Right lobe of liver (tissue), 4 donors: Measurements from ENCODE around the gene DIPK2A.

Source experiments
- POLR2A ChIP-seq: fragments of 450-650 bp; IDR thresholded peaks from one replicate; pipeline ENCODE4 v1.6.1; 2017; ENCODE audit warnings: antibody characterized with exemption, mild to moderate bottlenecking
- TF ChIP-seq, protein P1 (sequence below), 4 donors: fragments of 200-600 bp in 3 of 4; fragments of 450-650 bp in 1 of 4; IDR thresholded peaks; one replicate each; pipeline versions ENCODE4 v1.5.1 to v1.8.0; 2016 to 2022; ENCODE audit warnings: antibody characterized with exemption in 4 of 4, mild to moderate bottlenecking in 2 of 4
- donor health status: DM: no; HTN: no; CAD: no.
- donor health status: DM: no; HTN: no; CAD: no.
- donor health status: DM: no; HTN: yes; CAD: no.

DNA sequence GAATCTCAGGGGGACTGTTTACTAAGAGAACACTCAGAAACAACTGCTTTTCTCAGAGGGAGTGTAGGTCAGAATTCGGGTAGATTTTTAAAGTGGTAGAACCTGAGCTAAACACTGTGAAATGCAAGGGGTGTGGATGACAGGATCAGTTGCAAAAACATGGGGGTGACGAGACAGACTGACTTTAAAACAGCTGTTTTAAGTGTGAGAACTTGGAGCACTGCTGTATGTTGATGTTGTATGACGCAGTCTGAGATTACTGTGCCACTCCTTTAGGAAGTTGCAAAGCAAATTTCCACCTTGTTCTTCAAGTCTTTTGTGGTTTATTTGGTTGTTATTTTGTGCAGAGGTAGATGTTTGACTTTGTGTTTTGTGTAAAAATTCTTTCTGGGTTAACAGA, 36.8 kb upstream of the DIPK2A start:
- TF ChIP-seq, protein P1, sequence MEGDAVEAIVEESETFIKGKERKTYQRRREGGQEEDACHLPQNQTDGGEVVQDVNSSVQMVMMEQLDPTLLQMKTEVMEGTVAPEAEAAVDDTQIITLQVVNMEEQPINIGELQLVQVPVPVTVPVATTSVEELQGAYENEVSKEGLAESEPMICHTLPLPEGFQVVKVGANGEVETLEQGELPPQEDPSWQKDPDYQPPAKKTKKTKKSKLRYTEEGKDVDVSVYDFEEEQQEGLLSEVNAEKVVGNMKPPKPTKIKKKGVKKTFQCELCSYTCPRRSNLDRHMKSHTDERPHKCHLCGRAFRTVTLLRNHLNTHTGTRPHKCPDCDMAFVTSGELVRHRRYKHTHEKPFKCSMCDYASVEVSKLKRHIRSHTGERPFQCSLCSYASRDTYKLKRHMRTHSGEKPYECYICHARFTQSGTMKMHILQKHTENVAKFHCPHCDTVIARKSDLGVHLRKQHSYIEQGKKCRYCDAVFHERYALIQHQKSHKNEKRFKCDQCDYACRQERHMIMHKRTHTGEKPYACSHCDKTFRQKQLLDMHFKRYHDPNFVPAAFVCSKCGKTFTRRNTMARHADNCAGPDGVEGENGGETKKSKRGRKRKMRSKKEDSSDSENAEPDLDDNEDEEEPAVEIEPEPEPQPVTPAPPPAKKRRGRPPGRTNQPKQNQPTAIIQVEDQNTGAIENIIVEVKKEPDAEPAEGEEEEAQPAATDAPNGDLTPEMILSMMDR (IDR thresholded peaks at IDR 0.05), result no peak
- TF ChIP-seq POLR2A, result no peak
